SK-N-SH treated with all-trans-retinoic acid at 6 μM for 48 hours (cell line): ENCODE measurements around the gene VPS4B.

Experiments
- ATAC-seq: fragments of 200-7000 bp; cut with Tn5 transposase; 3 replicates; pipeline ENCODE4 v1.9.1; 2020; ENCODE audit warnings: mild to moderate bottlenecking, moderate library complexity
- ARNTL ChIP-seq: fragments of 450-650 bp; formaldehyde crosslinking; IDR thresholded peaks from 2 replicates; pipeline ENCODE4 v1.5.0; 2020; ENCODE audit warnings: low read depth, mild to moderate bottlenecking, moderate library complexity, borderline replicate concordance
- BACH2 ChIP-seq: fragments of 250-450 bp; sonication (Bioruptor Pico); IDR thresholded peaks from 2 replicates; pipeline ENCODE4 v1.9.0; 2021; ENCODE audit warnings: mild to moderate bottlenecking, borderline replicate concordance
- CREB5 ChIP-seq: fragments of 250-450 bp; sonication (Bioruptor Pico); IDR thresholded peaks from 2 replicates; pipeline ENCODE4 v1.5.1; 2020; ENCODE audit warnings: low read depth, mild to moderate bottlenecking, moderate library complexity
- CSDC2 ChIP-seq: fragments of 250-450 bp; sonication (Bioruptor Pico); IDR thresholded peaks from 2 replicates; pipeline ENCODE4 v1.5.0; 2020; ENCODE audit warnings: mild to moderate bottlenecking, moderate library complexity
- CSRNP3 ChIP-seq: fragments of 250-450 bp; sonication (Bioruptor Pico); IDR thresholded peaks from 2 replicates; pipeline ENCODE4 v1.5.1; 2021; ENCODE audit warnings: mild to moderate bottlenecking, moderate library complexity
- ESRRG ChIP-seq: fragments of 250-450 bp; sonication (Bioruptor Pico); IDR thresholded peaks from 2 replicates; pipeline ENCODE4 v1.6.1; 2021; ENCODE audit warnings: mild to moderate bottlenecking
- ISL1 ChIP-seq: fragments of 250-450 bp; sonication (Bioruptor Pico); IDR thresholded peaks from 2 replicates; pipeline ENCODE4 v2.1.2; 2022; ENCODE audit warnings: mild to moderate bottlenecking, moderate library complexity
- OSR1 ChIP-seq: fragments of 250-450 bp; sonication (Bioruptor Pico); IDR thresholded peaks from 2 replicates; pipeline ENCODE4 v1.8.0; 2022; ENCODE audit warnings: moderate library complexity, mild to moderate bottlenecking, inconsistent platforms
- PATZ1 ChIP-seq: fragments of 250-450 bp; sonication (Bioruptor Pico); IDR thresholded peaks from 2 replicates; pipeline ENCODE4 v1.8.0; 2020; ENCODE audit warnings: mild to moderate bottlenecking, moderate library complexity, borderline replicate concordance
- POU6F1 ChIP-seq: fragments of 250-450 bp; sonication (Bioruptor Pico); IDR thresholded peaks from 2 replicates; pipeline ENCODE4 v1.8.0; 2021; ENCODE audit warnings: low read depth, mild to moderate bottlenecking, moderate library complexity, borderline replicate concordance
- SNAI2 ChIP-seq: fragments of 250-450 bp; sonication (Bioruptor Pico); IDR thresholded peaks from 2 replicates; pipeline ENCODE4 v1.5.0; 2020; ENCODE audit warnings: mild to moderate bottlenecking, moderate library complexity
- TCF4 ChIP-seq: fragments of 250-450 bp; sonication (Bioruptor Pico); IDR thresholded peaks from 2 replicates; pipeline ENCODE4 v1.8.0; 2021; ENCODE audit warnings: mild to moderate bottlenecking, moderate library complexity, borderline replicate concordance
- ZC3H10 ChIP-seq: fragments of 250-450 bp; sonication (Bioruptor Pico); IDR thresholded peaks from 2 replicates; pipeline ENCODE4 v1.5.1; 2021; ENCODE audit warnings: mild to moderate bottlenecking, moderate library complexity
- ZFP3 ChIP-seq: fragments of 250-450 bp; sonication (Bioruptor Pico); IDR thresholded peaks from 2 replicates; pipeline ENCODE4 v1.5.0; 2020; ENCODE audit warnings: mild to moderate bottlenecking, moderate library complexity
- ZFP30 ChIP-seq: fragments of 450-650 bp; formaldehyde crosslinking; IDR thresholded peaks from 2 replicates; pipeline ENCODE4 v1.5.0; 2022; ENCODE audit warnings: mild to moderate bottlenecking, moderate library complexity
- ZNF565 ChIP-seq: fragments of 450-650 bp; formaldehyde crosslinking; conservative IDR thresholded peaks from 2 replicates; pipeline ENCODE4 v1.5.0; 2020; ENCODE audit warnings: low read depth, mild to moderate bottlenecking, moderate library complexity
- ZNF70 ChIP-seq: fragments of 450-650 bp; formaldehyde crosslinking; IDR thresholded peaks from 2 replicates; pipeline ENCODE4 v1.5.0; 2020; ENCODE audit warnings: mild to moderate bottlenecking, moderate library complexity
- ZNF8 ChIP-seq: fragments of 450-650 bp; formaldehyde crosslinking; IDR thresholded peaks from 2 replicates; pipeline ENCODE4 v1.5.0; 2020; ENCODE audit warnings: mild to moderate bottlenecking, moderate library complexity

The VPS4B gene

DNA sequence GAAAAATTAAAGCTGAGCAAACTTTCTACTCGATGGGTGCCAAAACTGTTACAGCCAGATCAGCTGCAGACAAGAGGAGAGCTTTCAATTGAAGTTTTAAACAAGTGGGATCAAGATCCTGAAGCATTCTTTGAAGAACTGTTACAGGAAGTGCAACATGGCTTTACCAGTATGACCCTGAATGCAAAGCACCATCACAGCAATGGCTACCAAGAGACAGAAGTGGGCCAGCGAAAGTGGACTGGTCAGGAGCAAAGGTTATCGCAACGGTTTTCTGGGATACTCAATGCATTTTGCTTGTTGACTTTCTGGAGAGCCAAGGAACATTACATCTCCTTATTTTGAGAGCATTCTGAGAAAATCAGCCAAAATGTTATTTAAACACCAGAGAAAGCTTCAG lies 45.4 kb upstream of the VPS4B start (continued):
- no peak for TF ChIP-seq CREB5 (CRISPR knock-in tag)
- TF ChIP-seq ZNF565 (CRISPR knock-in tag) = no peak
- TF ChIP-seq ZC3H10 (CRISPR knock-in tag) = no peak

GRCh38 chr18:63465059-63465458 lies 42.8 kb upstream of the VPS4B start:
- no peak for ATAC-seq
- TF ChIP-seq OSR1 (CRISPR knock-in tag) (no peak), BACH2 (CRISPR knock-in tag) (no peak), ESRRG (no peak), ZFP3 (no peak)
- TF ChIP-seq, all 23 proteins: peak for 0

DNA sequence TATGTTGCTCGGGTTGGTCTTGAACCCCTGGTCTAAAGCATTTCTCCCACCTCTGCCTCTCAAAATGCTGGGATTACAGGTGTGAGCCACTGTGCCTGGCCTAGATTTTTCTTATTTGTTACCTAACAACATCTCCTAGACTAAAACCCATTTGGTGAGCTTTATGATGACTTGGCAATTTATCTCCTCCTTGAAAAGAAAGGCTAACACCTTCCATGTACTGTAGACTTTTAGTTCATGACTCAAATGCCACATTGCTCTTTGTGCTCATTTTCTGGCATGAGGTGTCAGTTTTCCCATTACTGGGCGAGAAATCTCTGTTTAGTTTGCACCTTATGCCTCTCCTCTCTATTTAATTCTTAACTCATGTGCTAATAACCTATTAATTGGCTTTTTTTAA lies 42.2 kb upstream of the VPS4B start:
- no peak for TF ChIP-seq POU6F1
- TF ChIP-seq SNAI2 (CRISPR knock-in tag) = no peak
- TF ChIP-seq CREB5 (CRISPR knock-in tag) = no peak
- no peak for TF ChIP-seq ZNF8 (CRISPR knock-in tag)
- no peak for TF ChIP-seq ISL1 (CRISPR knock-in tag)
- TF ChIP-seq TCF4 (CRISPR knock-in tag) = no peak
- no peak for TF ChIP-seq CSRNP3
- no peak for TF ChIP-seq PATZ1
- no peak for TF ChIP-seq ESRRG
- no peak for TF ChIP-seq ZNF70 (CRISPR knock-in tag)
- no peak for TF ChIP-seq ZNF565 (CRISPR knock-in tag)
- no peak for TF ChIP-seq ARNTL (CRISPR knock-in tag)
- TF ChIP-seq, all 23 proteins: peak for 0
- no peak for ATAC-seq

DNA sequence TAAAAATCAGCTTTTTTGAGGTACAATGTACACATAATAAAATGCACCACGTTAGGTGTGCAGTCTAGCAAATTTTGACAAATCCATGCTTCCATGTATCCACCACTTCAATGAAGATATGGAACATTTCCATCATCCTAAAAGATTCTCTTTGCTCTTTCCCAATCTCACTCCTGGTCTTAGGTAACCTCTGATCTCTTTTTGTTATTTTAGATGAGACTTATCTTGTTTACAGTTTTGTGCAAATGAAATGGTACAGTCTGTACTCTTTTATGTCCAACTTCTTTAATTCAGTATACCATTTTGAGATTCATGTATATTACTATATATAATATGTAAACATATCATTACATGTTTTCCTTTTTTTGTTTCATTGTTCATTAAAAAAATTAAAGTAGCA lies 38.1 kb upstream of the VPS4B start:
- ATAC-seq = no peak
- TF ChIP-seq ESRRG (no peak), ZC3H10 (CRISPR knock-in tag) (no peak), OSR1 (CRISPR knock-in tag) (no peak)

- no peak for TF ChIP-seq CSRNP3
- TF ChIP-seq CSDC2 = no peak
- no peak for TF ChIP-seq ZFP30 (CRISPR knock-in tag)
- no peak for TF ChIP-seq OSR1 (CRISPR knock-in tag)
- no peak for TF ChIP-seq SNAI2 (CRISPR knock-in tag)
- TF ChIP-seq TCF4 (CRISPR knock-in tag) = no peak
- no peak for TF ChIP-seq ISL1 (CRISPR knock-in tag)
- TF ChIP-seq ZFP3 = no peak
- no peak for ATAC-seq
Observed at GRCh38 chr18:63457977-63458376, 35.7 kb upstream of the VPS4B start.
